HepG2 (cell line): ENCODE measurements around the gene CEP63. TPM values are rescaled to one million over a fixed set of nuclear protein-coding genes. Genes with fewer than 3 reads are reported as not detected.

Experiments
- ATAC-seq: fragments of 200-7000 bp; cut with Tn5 transposase; 3 replicates; pipeline ENCODE4 v1.9.1; 2020; ENCODE audit warnings: mild to moderate bottlenecking, moderate library complexity
- BruUV-seq: library from RNA; stranded (reverse); fragments of 400-500 nt; replicated peaks from 2 replicates; lab custom pipeline; 2021; lab: Mats Ljungman, UMichigan
- CTCF ChIA-PET: fragments of 300-600 bp; formaldehyde crosslinking; extraction: SDS; loops from one replicate; lab custom pipeline; 2021; ENCODE audit warnings: low total read pairs, inconsistent platforms, low intra/inter-chr PET ratio; lab: Yijun Ruan, JAX
- POLR2A ChIA-PET: fragments of 350-600 bp; sonication (Branson Sonifier 250); formaldehyde crosslinking; loops from one replicate; lab custom pipeline; 2020; ENCODE audit warnings: antibody characterized with exemption, inconsistent platforms; lab: Yijun Ruan, JAX
- DNase-seq: peaks from one replicate; pipeline ENCODE4 v3.0.0-alpha.2; 2015; ENCODE audit warnings: low spot score
- FAIRE-seq: peaks from 3 replicates; lab custom pipeline; 2011; peaks lifted over from hg19 to GRCh38; lab: Jason Lieb, UNC
- H2AFZ ChIP-seq: one replicate; pipeline ENCODE4 v1.6.1; 2011; ENCODE audit warnings: low read length, inconsistent platforms
- H3K27ac ChIP-seq: fragments of 300-600 bp; 3 replicates; pipeline ENCODE4 v1.8.0; 2011; ENCODE audit warnings: mixed run types, mild to moderate bottlenecking, mixed read lengths, low read length, inconsistent platforms; ENCODE audit not compliant: insufficient read depth; ENCODE audit errors: extremely low read length
- H3K27me3 ChIP-seq, 2 experiments: fragments of 200-600 bp in 1 of 2; 2 replicates in 1 of 2; 3 replicates in 1 of 2; pipeline versions ENCODE4 v1.6.0 to v1.8.0; 2011; ENCODE audit warnings: low read length in 2 of 2, mild to moderate bottlenecking in 2 of 2, moderate library complexity in 2 of 2, inconsistent platforms in 1 of 2; ENCODE audit not compliant: insufficient read depth in 2 of 2, control insufficient read depth in 1 of 2
- H3K36me3 ChIP-seq, 2 experiments: fragments of 200-600 bp in 1 of 2; replicated peaks in 1 of 2; 2 replicates in 1 of 2; 3 replicates in 1 of 2; pipeline versions ENCODE4 v1.5.1 to v1.8.0; 2011; ENCODE audit warnings: low read length in 2 of 2, inconsistent platforms in 1 of 2; ENCODE audit not compliant: insufficient read depth in 2 of 2, control insufficient read depth in 1 of 2
- H3K4me1 ChIP-seq: 2 replicates; pipeline ENCODE4 v1.5.1; 2012; ENCODE audit warnings: low read length, inconsistent platforms; ENCODE audit not compliant: insufficient read depth
- H3K4me2 ChIP-seq: 2 replicates; pipeline ENCODE4 v1.6.0; 2011; ENCODE audit warnings: low read depth, low read length, inconsistent platforms
- H3K4me3 ChIP-seq, 3 experiments: fragments of 200-600 bp in 1 of 3; sonication (generic), shearing (Covaris generic) in 1 of 3; replicated peaks in 1 of 3; 2 replicates each; pipeline ENCODE4 v1.5.1; 2011 to 2016; ENCODE audit warnings: low read length in 3 of 3, inconsistent platforms in 2 of 3, low read depth in 2 of 3, mild to moderate bottlenecking in 2 of 3, control low read depth in 1 of 3, mixed read lengths in 1 of 3; ENCODE audit not compliant: insufficient read depth in 1 of 3
- H3K79me2 ChIP-seq: one replicate; pipeline ENCODE4 v1.6.1; 2011; ENCODE audit warnings: low read length, inconsistent platforms; ENCODE audit not compliant: insufficient read depth
- H3K9ac ChIP-seq: 2 replicates; pipeline ENCODE4 v1.6.0; 2011; ENCODE audit warnings: mild to moderate bottlenecking, low read depth, low read length, inconsistent platforms; ENCODE audit not compliant: insufficient read depth
- H3K9me3 ChIP-seq: 2 replicates; pipeline ENCODE4 v1.5.1; 2012; ENCODE audit warnings: mild to moderate bottlenecking, low read length
- H4K20me1 ChIP-seq: 2 replicates; pipeline ENCODE4 v1.6.0; 2011; ENCODE audit warnings: inconsistent platforms, mild to moderate bottlenecking, low read length, moderate library complexity; ENCODE audit not compliant: insufficient read depth
- EEA1 ChIP-seq: sonication (generic); formaldehyde crosslinking; IDR thresholded peaks from 2 replicates; pipeline ENCODE4 v1.5.1; 2020; ENCODE audit warnings: mild to moderate bottlenecking, missing genetic modification reagents, borderline replicate concordance
- ELK4 ChIP-seq: sonication (generic); formaldehyde crosslinking; IDR thresholded peaks from 2 replicates; pipeline ENCODE4 v1.9.0; 2021; ENCODE audit warnings: missing genetic modification reagents, borderline replicate concordance
- HMGXB4 ChIP-seq, 2 experiments: sonication (generic) in 1 of 2; formaldehyde crosslinking in 1 of 2; IDR thresholded peaks; 2 replicates each; pipeline versions ENCODE4 v1.4.0 to v1.6.1; 2018 to 2020; ENCODE audit warnings: missing genetic modification reagents in 2 of 2, borderline replicate concordance in 1 of 2, low read depth in 1 of 2, mild to moderate bottlenecking in 1 of 2, missing biosample characterization in 1 of 2
- MTERF4 ChIP-seq: sonication (generic); formaldehyde crosslinking; IDR thresholded peaks from 2 replicates; pipeline ENCODE4 v1.8.0; 2023; ENCODE audit warnings: mild to moderate bottlenecking, missing genetic modification reagents
- NCOA2 ChIP-seq: sonication (generic); formaldehyde crosslinking; IDR thresholded peaks from 2 replicates; pipeline ENCODE4 v1.8.0; 2022; ENCODE audit warnings: inconsistent platforms
- NFYC ChIP-seq: IDR thresholded peaks from 2 replicates; pipeline ENCODE4 v1.6.1; 2016; ENCODE audit warnings: missing genetic modification reagents, missing compliant biosample characterization
- NR0B2 ChIP-seq: sonication (generic); formaldehyde crosslinking; IDR thresholded peaks from 2 replicates; pipeline ENCODE4 v1.4.0; 2020; ENCODE audit warnings: mild to moderate bottlenecking, missing genetic modification reagents
- NRL ChIP-seq: sonication (generic); formaldehyde crosslinking; IDR thresholded peaks from 2 replicates; pipeline ENCODE4 v1.5.0; 2020; ENCODE audit warnings: missing genetic modification reagents, mild to moderate bottlenecking, moderate library complexity, borderline replicate concordance
- ZNF687 ChIP-seq: sonication (generic); formaldehyde crosslinking; IDR thresholded peaks from 2 replicates; pipeline ENCODE4 v1.5.1; 2020; ENCODE audit warnings: mild to moderate bottlenecking, missing genetic modification reagents, moderate library complexity
- ZNF724P ChIP-seq: sonication (generic); formaldehyde crosslinking; IDR thresholded peaks from 2 replicates; pipeline ENCODE4 v1.8.0; 2022; ENCODE audit warnings: missing genetic modification reagents, borderline replicate concordance
- WGBS: methylation state at CpG from one replicate; pipeline ENCODE4 v1.1.6; 2017; ENCODE audit warnings: low lambda C conversion rate; 5-methylcytosine and 5-hydroxymethylcytosine counted together
- in situ Hi-C: cut with HindIII; loops from 2 replicates; pipeline ENCODE4 v1.10.0; 2017; ENCODE audit warnings: low pct_unique_long_range_greater_than_20kb; ENCODE audit not compliant: extremely low pct_ligation_motif_present
- intact Hi-C: fragments of 100-400 bp; cut with micrococcal nuclease; formaldehyde crosslinking; loops from one replicate; pipeline ENCODE4 v1.10.0; 2022; ENCODE audit not compliant: unreplicated experiment
- polyA plus RNA-seq, 8 experiments: library from polyadenylated mRNA; depleted of rRNA in 3 of 8; stranded (reverse) in 7 of 8; unstranded in 1 of 8; fragments of >200 nt; fragmentation: Illumina TruSeq in 4 of 8; extraction: Trizol in 4 of 8; gene quantifications; 2 replicates each; pipeline versions ENCODE4 v1.2.1 to v1.2.3, GENCODE V29; 2011 to 2016; ENCODE audit warnings: low read depth in 4 of 8, missing spikeins in 1 of 8, mixed read lengths in 1 of 8; ENCODE audit not compliant: insufficient read depth in 1 of 8
- total RNA-seq, 5 experiments: library from RNA; depleted of rRNA; stranded (reverse); fragments of >200 nt; fragmentation: Illumina TruSeq; extraction: Trizol; gene quantifications; 2 replicates each; pipeline ENCODE4 v1.2.3, GENCODE V29; 2016; ENCODE audit warnings: low read depth in 1 of 5

The CEP63 gene
- total and polyA plus RNA-seq, 2 of the 13 experiments (the other 11 are each of a cell fraction or from before 2014, with no cell fraction given) = 7.2 to 18.4 TPM

- ChIA-PET CTCF (no interaction called here), POLR2A (no interaction called here)
- Histone ChIP-seq H3K4me3 (no peak overlapping the region), H3K9me3 (no peaks in the 10 kb centered on the region), H3K27ac (no peak overlapping the region), H3K9ac (no peak overlapping the region), H2AFZ (no peak overlapping the region), H3K4me2 (no peak overlapping the region), H3K79me2 (no peaks in the 10 kb centered on the region), H3K4me1 (no peaks in the 10 kb centered on the region), H3K36me3 (no peaks in the 10 kb centered on the region), H4K20me1 (no peaks in the 10 kb centered on the region), H3K27me3 (peaks cover 3 to 36% of the 10 kb centered on the region in 2 experiments; a peak in 3 of 5 replicates)
- no peak for ATAC-seq
- FAIRE-seq = no peak
- intact Hi-C loops (loop anchor here (5.0 kb wide), 1 partner anchor 1293 kb away; no protein-coding TSS in a partner anchor), in situ Hi-C loops (loop anchor here (5.0 to 25.0 kb wide), 4 partner anchors 38 to 1283 kb away; no protein-coding TSS in a partner anchor)
- no TSS peak for BruUV-seq
- 20% methylated on average over 1 of the region's 13 CpGs for WGBS
- no peak for DNase-seq
- TF ChIP-seq NRL (CRISPR knock-in tag) (no peak), ZNF687 (no peak), NFYC (CRISPR knock-in tag) (no peak), NR0B2 (CRISPR knock-in tag) (no peak), EEA1 (CRISPR knock-in tag) (no peak), NCOA2 (no peak), ZNF724P (CRISPR knock-in tag) (no peak), HMGXB4 (CRISPR knock-in tag; IDR thresholded peaks at IDR 0.05; ENCODE audit: borderline replicate concordance in 1 of 2, low read depth in 1 of 2) (no peak), ELK4 (CRISPR knock-in tag) (no peak), MTERF4 (CRISPR knock-in tag) (no peak)
Observed at GRCh38 chr3:134603956-134604355, 118.1 kb downstream of the CEP63 start.
